NCI-H82 treated with DMSO at 0.1 percent for 48 hours (cell line): ENCODE data around the gene MAN1A1.

ENCODE experiments used
- DNase-seq: peaks from one replicate; lab custom pipeline; 2025; ENCODE audit not compliant: unreplicated experiment; lab: John Stamatoyannopoulos, UW

MAN1A1 gene

DNA sequence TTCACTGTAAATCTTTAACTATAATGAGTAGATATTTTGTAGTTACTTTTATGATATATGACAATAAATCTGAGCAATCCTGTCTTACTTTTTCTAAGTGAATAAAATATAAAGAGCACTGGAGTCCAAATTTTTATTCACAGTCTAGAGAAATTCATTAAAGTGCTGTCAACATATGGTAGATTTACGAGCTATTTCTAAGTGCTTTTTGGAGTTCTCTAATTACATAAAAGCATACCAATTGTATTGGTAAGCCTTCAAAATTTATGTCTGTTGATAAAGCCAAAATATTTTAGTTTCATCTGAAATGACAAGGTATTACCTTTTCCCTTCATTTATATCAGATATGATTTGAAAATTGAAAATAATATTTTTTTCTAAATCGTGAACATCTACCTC lies 75.4 kb downstream of the MAN1A1 start:
- no peak for DNase-seq

DNA sequence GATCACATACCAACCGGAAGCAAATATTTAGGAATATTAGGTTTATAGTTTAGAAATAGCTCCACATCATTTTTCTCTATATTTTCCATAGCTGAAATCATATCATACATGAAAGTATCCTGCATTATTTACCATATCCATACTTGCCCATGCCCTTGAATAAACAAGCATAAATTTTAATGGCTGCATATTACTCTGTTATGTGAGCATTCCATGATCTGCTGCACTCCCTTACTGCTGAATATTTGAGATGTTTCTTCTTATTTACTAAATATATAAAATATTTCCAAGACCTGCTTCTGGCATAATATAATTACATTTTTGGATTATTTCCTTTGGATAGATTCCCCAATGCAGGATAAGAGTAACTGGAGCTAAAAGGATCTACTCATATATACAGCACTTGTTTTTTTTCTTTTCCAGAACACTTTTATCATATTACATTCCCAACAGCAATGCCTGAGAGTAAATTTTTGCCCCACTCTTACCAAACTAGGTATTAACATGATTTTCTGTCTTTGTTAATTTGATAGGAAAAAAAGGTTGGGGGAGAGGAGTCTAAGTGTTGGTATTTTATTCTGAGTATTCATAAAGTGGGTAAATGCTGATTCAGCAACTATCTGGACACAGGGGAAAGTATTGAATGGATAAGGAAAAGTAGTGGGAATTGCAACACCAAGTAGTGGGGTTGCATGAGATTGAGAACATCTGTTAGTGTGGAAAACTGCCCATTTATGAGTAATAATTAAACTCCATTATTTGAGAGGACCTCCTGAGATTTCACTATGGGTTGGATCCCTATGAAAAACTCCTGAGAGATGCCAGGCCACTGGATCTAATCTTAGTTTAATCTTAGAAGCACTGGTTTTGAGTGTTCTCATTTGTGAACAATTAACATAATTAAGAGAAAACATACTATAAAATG lies 76.0 kb downstream of the MAN1A1 start:
- DNase-seq = no peak

DNA sequence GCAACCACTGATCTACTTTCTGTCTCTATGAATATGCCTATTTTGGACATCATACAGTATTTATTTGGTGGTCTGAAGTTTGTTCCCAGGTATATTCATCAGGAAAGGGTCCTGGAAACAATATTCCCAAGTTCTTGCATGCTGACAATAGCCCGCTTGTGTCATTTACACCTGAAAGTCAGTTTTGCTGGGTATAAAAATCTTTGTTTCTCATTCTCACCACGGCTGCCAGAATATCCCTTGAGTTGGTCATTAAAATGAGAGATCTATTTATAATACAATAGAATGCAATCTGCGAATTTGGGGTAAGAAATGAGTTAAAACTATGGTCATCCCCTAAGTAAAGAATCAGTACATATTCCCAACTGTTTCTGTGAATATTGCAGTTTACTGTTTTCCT lies 79.0 kb downstream of the MAN1A1 start:
- DNase-seq = no peak

DNA sequence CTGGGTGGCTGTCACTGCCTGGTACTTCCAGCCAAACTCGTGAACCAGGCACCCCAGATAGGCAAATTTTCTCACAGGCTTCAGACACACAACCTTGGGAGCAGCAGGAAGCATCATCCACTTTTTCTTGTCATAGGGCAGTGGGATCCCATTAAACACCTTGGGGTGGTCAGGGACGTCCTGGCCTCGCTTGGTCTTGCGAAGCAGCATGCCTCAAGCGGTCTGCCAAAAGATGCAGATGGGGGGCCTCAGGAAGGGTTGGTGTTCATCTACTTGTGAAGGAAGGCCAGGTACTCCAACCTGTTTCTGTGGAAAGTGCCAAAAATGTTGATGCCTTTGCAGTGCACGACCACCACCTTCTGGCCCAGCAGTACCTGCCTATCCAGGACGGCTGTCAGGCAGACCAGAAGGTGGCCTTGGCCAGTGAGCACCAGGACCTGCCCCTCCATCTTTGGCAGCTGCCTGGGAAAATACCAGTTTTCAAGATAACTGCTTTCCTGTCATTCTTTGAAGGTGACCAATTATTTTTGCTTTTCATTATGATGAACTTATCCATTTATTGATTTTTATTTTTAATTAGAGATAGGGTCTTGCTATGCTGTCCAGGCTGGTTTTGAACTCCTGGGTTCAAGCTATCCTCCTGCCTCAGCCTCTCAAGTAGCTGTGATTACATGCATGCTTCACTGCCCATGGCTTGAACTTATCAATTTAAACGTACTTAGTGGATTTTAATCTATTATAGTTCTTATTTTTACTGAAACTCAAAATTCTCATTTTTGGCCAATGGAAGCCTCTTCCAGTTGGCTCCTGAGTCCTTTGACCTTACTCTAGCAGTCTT lies 80.1 kb downstream of the MAN1A1 start:
- DNase-seq = no peak

DNA sequence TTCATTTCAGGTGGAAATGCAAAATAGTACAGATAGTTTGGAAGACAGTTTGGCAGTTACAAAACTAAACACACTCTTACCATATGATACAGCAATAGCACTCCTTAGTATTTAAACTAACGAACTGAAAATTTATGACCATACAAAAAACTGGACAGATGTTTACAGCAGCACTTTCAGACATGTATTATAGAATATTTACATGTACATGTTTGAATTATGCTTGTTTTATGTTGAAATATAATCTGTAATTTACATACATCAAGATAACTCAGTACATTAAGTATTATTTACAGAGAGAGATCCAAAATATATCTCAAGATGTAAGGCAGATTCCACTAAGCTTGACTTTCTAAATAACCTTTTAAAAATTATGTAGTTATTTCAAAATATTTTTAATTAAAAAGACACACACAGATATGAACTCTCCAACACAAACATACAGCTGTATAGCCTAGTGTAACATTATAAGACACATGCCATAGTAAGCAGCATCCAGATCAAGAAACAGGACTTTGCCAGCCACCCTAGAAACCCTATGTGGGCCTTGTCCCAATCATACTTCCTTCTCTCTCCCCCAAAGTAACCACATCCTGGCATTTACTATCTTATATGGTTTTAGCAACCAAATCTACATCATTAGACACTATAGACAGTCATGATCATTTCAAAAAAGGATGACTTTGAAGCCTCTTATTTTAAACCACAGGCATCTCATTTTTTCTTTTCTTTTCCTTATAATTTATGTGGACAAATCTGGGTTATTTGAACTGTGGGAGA lies 82.2 kb downstream of the MAN1A1 start:
- no peak for DNase-seq

DNA sequence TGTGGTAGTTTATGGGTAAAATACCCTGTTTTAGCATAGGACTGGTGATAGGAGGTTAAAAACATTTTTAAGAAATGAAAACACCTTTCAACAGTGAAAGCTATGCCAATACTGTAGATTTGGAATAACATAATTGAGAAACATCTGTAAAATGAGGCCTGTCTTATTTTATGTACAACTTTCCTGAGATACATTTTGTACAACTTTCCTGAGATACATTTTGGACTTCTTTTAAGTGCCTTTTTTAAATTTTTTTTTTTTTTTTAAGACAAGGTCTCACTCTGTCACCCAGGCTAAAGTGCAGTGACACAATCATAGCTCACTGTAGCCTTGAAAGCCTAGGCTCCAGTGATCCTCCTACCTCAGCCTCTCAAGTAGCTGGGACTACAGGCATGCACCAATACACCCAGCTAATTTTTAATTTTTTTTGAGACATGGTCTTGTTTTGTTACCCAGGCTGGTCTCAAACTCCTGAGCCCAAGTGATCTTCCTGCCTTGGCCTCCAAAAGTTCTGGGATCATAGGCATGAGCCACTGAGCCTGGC lies 84.6 kb downstream of the MAN1A1 start:
- DNase-seq = no peak

DNA sequence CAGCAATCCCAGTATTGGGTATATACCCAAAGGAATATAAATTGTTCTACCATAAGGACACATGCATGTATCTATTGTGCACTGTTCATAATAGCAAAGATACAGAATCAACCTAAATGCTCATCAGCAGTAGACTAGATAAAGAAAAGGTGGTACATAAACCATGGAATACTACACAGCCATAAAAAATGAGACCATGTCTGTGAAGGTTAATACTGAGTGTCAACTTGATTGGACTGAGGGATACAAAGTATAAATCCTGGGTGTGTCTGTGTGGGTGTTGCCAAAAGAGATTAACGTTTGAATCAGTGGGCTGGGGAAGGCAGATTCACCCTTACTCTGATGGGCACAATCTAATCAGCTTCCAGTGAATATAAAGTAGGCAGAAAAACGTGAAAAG lies 86.9 kb downstream of the MAN1A1 start:
- DNase-seq = no peak

DNA sequence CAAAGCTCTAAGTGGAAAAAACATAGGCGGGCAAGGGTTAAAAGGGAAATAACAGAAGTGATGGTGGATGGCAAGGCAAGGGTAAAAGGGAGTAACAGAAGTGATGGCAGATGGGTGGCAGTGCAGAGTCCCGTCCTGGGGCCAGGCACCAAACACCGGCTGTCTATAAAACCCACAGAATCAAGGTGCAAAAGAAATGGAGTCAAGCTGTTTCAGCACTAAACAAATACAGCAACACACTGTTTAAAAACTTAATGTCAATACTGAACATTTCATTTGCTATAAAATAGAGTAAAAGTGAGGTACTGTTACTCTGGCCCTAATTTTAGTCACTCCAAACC lies 87.6 kb downstream of the MAN1A1 start:
- DNase-seq = no peak

DNA sequence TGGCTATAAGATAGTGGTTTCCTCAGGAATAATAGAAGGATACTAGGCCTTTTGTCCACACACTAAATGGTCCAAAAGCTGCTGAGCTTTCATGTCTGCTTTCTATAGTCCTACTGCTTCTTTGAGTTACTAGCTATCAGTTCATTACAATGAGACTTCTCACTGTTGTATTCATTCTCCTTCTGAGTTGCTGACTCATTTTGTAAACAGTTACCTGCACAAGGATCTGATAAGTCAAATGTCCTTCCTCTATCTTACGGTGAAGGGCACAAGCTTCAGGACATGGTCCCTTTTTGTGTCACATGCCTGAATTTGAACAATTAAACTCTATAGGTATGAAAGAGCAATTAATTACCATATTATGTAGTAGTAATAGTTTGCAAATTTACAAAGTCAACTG lies 90.5 kb downstream of the MAN1A1 start:
- DNase-seq = no peak

DNA sequence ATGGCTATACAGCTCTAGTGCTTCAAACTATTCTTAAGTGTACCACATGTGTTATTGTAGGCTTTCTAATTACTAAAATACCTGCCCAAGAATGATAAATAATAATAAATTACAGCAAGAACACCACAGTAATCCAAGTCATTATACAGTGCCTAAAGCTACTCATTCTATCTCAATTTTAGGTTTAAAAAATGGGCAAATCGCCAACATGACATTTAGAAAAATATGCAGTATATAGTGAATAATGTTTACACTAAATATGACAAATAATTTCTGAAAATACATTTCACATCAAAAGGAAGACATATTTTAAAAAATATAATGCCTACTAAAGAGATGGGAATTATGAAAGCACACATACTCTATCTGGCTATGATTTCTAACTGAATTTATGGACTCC lies 91.8 kb downstream of the MAN1A1 start:
- no peak for DNase-seq

DNA sequence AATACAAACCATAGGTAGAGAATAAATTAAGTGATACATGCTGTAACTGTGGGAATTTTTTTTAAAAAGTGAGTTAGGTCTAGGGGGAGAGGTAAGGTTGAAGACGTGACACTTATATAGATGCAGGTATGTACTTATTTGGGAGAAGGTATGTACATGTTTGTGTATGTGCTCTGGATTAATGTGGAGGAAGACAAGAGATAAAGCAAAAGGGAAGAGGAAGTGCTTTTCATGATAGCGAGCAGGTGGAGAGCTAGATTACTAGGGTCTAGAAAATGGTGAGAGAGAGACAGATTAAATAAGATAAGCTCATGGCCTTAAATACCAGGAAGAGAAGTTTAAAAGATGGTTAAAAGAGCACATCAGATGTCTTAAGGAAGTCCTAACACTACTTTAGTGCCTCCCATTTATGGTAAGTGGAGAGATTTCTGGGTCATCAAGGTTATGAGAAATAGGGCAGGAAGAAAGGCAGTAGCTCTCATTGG lies 92.5 kb downstream of the MAN1A1 start:
- no peak for DNase-seq

DNA sequence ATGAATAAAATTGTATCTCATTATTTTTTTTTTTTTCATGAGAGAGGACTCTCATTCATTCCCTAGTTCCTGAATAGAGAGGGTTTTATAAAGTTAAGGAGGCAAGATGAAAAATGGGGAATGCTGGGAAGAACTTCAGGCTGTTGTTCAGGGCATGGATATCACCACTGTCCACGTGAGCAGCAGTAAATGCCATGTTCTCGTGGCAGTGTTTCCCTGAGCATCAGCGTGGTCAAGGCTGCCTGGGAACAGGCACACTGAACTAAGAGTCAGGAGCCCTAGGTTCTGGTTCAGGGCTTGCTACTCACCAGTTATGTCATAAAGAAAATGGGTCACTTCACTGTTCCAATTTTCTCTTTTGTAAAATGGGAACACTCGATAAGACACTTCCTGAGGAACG lies 93.2 kb downstream of the MAN1A1 start:
- DNase-seq = no peak

DNA sequence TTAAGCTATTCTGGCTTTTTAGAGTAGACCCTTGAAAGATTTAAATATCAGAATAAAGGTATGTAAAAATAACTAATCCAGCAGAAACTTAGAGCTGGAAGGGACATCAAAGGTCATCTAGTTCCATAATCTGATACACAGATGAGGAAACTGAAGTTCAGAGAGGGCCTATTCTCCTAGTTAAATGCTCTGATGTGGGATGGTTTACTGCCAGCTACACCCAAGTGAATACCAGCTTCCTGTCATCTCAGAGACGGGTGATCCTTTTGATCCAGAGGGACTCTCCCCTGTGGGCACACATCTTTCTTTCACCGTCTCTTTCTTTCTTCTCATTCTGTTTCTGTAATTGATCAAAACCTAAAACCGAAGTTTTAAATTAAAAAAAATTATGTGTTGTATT lies 94.1 kb downstream of the MAN1A1 start:
- no peak for DNase-seq

DNA sequence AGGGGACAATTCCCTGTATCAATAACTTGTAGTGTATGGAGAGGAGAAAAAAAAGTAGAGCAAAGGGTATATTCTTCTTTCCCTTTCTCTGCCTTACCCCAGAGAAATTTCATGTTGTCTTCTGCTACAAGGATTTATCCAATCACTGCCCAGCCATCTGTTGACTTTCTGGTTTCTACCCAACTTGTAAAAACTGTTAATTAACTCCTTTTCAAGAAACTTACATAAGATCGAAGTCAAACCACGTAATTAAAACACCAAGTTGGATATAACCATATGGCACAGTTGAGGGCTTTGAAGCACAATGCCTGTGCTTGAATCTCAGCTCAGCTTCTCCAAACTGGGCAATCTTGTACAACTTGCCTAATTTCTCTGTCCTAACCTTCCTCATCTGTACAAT lies 99.5 kb downstream of the MAN1A1 start:
- no peak for DNase-seq

DNA sequence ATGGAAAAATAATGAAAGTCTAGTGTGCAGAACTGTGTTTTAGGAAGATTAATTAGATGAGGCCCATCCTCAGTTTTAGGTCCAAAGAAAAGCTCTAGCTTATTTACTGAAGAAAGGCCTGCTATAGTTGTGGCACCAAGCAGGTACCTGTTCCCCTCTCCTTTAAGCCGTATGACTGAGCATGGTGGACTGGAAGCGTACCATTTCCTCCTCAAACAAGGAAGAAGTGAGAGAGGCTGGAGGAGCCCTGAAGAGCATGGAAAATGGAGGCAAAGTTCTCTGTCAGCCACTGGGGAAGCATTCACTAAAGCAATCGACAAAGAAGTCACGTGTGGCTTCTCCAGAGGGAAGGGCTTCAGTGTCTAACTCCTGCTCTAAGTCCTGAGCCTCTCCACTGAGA lies 100.2 kb downstream of the MAN1A1 start:
- no peak for DNase-seq

DNA sequence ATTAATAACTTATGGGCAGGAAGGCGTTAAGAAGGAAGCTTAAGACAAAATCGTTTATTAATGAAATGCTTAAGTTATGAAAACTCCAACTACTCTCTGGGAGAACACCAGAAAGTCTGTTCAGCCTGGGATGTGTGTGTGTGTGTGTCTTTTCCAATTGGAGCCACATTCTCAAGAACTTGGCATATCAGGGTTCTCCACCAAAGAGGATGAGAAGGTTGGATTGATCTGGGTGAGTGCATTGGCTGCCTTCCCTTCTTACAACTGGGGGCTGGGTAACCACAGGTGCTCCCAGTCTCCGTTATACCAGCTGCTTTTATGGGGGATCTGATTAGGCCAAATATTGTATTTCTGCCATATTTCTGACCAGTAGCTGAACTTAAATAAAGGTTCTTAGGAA lies 102.1 kb downstream of the MAN1A1 start:
- DNase-seq = no peak

DNA sequence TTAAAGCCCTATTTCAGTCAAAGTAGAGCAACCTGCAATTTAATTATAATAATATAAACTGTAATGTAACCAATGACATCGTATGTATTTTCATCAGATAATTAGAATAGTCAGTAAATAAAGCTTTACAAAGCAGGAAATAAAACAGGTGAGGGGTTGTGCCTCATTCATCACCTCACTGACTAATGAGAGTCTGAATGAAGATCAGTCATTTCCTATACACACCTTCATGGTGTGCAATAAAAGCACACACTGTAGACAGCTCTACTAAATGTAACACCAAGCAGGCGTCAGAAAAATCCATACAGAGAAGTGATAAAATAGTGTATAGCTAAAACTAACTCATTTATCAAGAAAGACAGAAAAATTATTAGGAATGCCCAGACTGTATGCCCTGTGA lies 105.9 kb downstream of the MAN1A1 start:
- DNase-seq = no peak

DNA sequence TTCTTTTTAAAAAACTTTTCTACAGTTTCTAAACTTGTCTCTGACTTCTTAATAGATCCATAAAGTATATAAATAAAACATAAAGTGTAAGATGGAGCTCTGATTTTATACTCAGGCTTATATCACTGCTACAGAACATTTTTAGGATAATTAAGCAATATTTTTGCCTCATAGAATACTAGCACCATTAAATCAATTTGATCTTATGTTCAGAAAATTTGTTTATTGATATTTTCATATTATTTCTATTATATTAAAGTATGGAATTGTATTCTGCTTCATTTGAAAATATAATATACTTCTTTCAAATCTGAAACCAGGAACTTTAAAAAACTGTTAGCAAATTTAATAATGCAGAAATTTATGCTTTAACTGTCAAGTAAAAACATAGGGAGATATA lies 106.5 kb downstream of the MAN1A1 start:
- no peak for DNase-seq

DNA sequence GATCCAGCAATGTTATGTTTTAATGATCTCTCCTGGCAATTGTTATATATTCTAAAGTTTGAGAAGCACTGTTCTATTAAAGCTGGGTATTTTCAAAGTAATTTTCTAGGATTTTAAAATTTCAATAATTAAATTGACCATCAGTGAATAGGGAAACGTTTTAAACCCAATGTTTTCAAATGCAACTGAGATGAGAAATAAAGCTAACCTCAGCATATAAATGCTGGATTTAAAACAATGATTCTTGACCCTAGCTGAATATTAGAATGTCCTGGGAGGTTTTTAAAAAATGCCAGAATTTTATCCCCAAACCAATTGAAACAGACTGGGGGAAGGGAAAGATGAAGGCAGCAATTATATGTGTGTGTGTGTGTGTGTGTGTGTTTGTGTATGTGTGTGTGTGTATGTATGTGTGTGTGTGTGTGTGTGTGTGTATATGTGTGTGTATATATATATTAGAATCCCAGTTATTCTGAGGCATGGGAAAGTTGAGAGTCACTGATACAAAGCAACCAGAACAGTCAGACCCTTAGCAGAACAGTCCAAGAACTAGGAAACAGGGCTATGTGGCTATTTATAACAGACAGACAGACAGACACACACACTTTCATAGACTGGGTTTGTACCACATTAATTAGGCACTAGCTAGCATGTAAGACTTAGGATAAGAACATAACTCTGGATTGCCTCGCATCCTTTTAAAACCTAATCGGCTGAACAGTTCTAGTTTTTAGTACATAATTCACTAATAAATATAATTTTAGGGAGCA lies 107.8 kb downstream of the MAN1A1 start:
- no peak for DNase-seq

DNA sequence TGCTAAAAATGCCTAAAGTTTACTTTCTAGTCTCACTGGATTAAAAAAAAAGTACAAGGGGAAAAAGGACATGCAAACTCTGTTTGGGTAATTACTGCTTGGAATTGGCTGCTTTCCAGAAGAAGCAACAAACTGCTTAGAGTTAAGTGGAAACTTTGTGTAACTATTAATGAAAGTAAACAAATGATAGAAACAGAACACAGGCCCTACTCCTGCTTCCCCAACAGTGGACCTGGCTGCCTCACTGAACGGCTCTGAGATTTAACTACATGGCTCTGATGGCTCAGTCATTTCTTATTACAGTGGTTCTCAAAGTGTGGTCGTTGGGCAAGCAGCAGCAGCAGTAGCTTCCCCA lies 108.5 kb downstream of the MAN1A1 start:
- no peak for DNase-seq
